K562 (cell line): ENCODE measurements around the gene GPC2. TPM values are rescaled to one million over a fixed set of nuclear protein-coding genes. Genes with fewer than 3 reads are reported as not detected.
A peak's percentile ranks its signal among the peaks of the same experiment; 100 is the strongest.

Experiments
- BHLHE40 ChIP-seq: IDR thresholded peaks from 2 replicates; pipeline ENCODE4 v1.6.1; 2011; ENCODE audit warnings: low read length, improper control_type of control experiment
- CBFB ChIP-seq: sonication (generic); formaldehyde crosslinking; IDR thresholded peaks from 2 replicates; pipeline ENCODE4 v1.4.0; 2020; ENCODE audit warnings: mild to moderate bottlenecking, missing genetic modification reagents
- CBX5 ChIP-seq: IDR thresholded peaks from 2 replicates; pipeline ENCODE4 v1.6.1; 2014; ENCODE audit warnings: low read depth, borderline replicate concordance
- CEBPZ ChIP-seq: fragments of 150-350 bp; IDR thresholded peaks from 2 replicates; pipeline ENCODE4 v1.6.1; 2014; ENCODE audit warnings: low read depth, mild to moderate bottlenecking, low read length, borderline replicate concordance
- CUX1 ChIP-seq: fragments of 200-800 bp; sonication (Bioruptor generic); IDR thresholded peaks from 2 replicates; pipeline ENCODE4 v1.6.1; 2016; ENCODE audit warnings: missing genetic modification characterization, missing compliant biosample characterization
- HES1 ChIP-seq: fragments of 450-650 bp; IDR thresholded peaks from 2 replicates; pipeline ENCODE4 v1.6.1; 2016; ENCODE audit warnings: low read depth, mild to moderate bottlenecking, moderate library complexity
- JUNB ChIP-seq: fragments of 450-650 bp; formaldehyde crosslinking; conservative IDR thresholded peaks from 2 replicates; pipeline ENCODE4 v1.4.0; 2020; ENCODE audit warnings: mild to moderate bottlenecking
- KLF1 ChIP-seq: fragments of 450-650 bp; IDR thresholded peaks from 2 replicates; pipeline ENCODE4 v1.6.1; 2016; ENCODE audit warnings: missing genetic modification characterization, missing compliant biosample characterization
- MAX ChIP-seq: sonication (generic); formaldehyde crosslinking; IDR thresholded peaks from 2 replicates; pipeline ENCODE4 v1.9.0; 2022; ENCODE audit warnings: mild to moderate bottlenecking, missing genetic modification reagents
- MEF2A ChIP-seq: IDR thresholded peaks from 2 replicates; pipeline ENCODE4 v1.6.1; 2011; ENCODE audit warnings: low read depth, mild to moderate bottlenecking, low read length, moderate library complexity; ENCODE audit not compliant: control insufficient read depth
- NR2C2 ChIP-seq, 2 experiments: fragments of 200-800 bp in 1 of 2; sonication (Bioruptor generic) in 1 of 2; sonication (generic) in 1 of 2; formaldehyde crosslinking in 1 of 2; IDR thresholded peaks; 2 replicates each; pipeline versions ENCODE4 v1.6.1 to v1.8.0; 2016 to 2022; ENCODE audit warnings: mild to moderate bottlenecking in 1 of 2, missing compliant biosample characterization in 1 of 2, missing genetic modification characterization in 1 of 2, missing genetic modification reagents in 1 of 2
- PHF8 ChIP-seq: fragments of 200-600 bp; sonication (generic); IDR thresholded peaks from 2 replicates; pipeline ENCODE4 v1.6.1; 2012; ENCODE audit warnings: mixed run types, mild to moderate bottlenecking, inconsistent platforms, low read length, moderate library complexity, borderline replicate concordance
- RNF2 ChIP-seq: sonication (generic); IDR thresholded peaks from 2 replicates; pipeline ENCODE4 v1.6.1; 2016
- SMAD2 ChIP-seq: fragments of 150-350 bp; IDR thresholded peaks from 2 replicates; pipeline ENCODE4 v1.6.1; 2014; ENCODE audit warnings: low read depth, mild to moderate bottlenecking, low read length
- ZNF217 ChIP-seq: sonication (generic); formaldehyde crosslinking; IDR thresholded peaks from 2 replicates; pipeline ENCODE4 v1.8.0; 2022; ENCODE audit warnings: mild to moderate bottlenecking, missing genetic modification reagents
- ZNF263 ChIP-seq: sonication (generic); formaldehyde crosslinking; IDR thresholded peaks from 2 replicates; pipeline ENCODE4 v1.8.0; 2022; ENCODE audit warnings: mild to moderate bottlenecking, missing genetic modification reagents, borderline replicate concordance
- ZNF395 ChIP-seq: fragments of 200-800 bp; sonication (Bioruptor generic); IDR thresholded peaks from 2 replicates; pipeline ENCODE4 v1.6.1; 2017; ENCODE audit warnings: missing genetic modification characterization, missing compliant biosample characterization
- polyA plus RNA-seq, 8 experiments: library from polyadenylated mRNA; depleted of rRNA in 4 of 8; stranded (reverse) in 5 of 8; unstranded in 3 of 8; fragments of >200 nt; fragmentation: Nextera tagmentation in 2 of 8; fragmentation: Illumina TruSeq in 1 of 8; extraction: Ambion mirVana in 2 of 8; extraction: Trizol in 1 of 8; gene quantifications; 2 replicates each; pipeline versions ENCODE4 v1.2.1 to v1.2.3, GENCODE V29; 2011 to 2014; ENCODE audit warnings: inconsistent platforms in 1 of 8, missing spikeins in 1 of 8
- total RNA-seq, 7 experiments: library from RNA; depleted of rRNA in 6 of 7; stranded (reverse); fragments of >200 nt in 6 of 7; fragmentation: Illumina TruSeq in 2 of 7; extraction: Trizol in 2 of 7; gene quantifications; 2 replicates each; pipeline versions ENCODE4 v1.2.1 to v1.2.3, GENCODE V29; 2011 to 2021; ENCODE audit warnings: low replicate concordance in 1 of 7

The GPC2 gene
- total and polyA plus RNA-seq, 9 of the 15 experiments (the other 6 are each of a cell fraction or from before 2014, with no cell fraction given): 0.06 to 7.7 (median 1.4) TPM; not detected in 1

GRCh38 chr7:100167912-100168323 lies 9.3 kb downstream of the GPC2 start (continued):
- TF ChIP-seq CUX1: no peak
- TF ChIP-seq ZNF395: 0 out of 2 replicates have a peak, but pooled peaks have one; percentile 40
- no peak for TF ChIP-seq CBFB (CRISPR knock-in tag)
- TF ChIP-seq MAX (CRISPR knock-in tag): 0 out of 2 replicates have a peak, but pooled peaks have one; percentile 26
- TF ChIP-seq ZNF217 (CRISPR knock-in tag): no peak
- no peak for TF ChIP-seq HES1
- no peak for TF ChIP-seq SMAD2
- TF ChIP-seq MEF2A: no peak
- TF ChIP-seq KLF1 (tag): peak; percentile 32; the same call in 1 of the 2 replicates
- TF ChIP-seq NR2C2 (CRISPR knock-in tag; IDR thresholded peaks at IDR 0.05): no peak
- peak; percentile 39; the same call in 1 of the 2 replicates for TF ChIP-seq NR2C2 (tag; IDR thresholded peaks at IDR 0.05)
- no peak for TF ChIP-seq CEBPZ
- TF ChIP-seq CBX5: no peak
- TF ChIP-seq ZNF263: 0 out of 2 replicates have a peak, but pooled peaks have one; percentile 50
- TF ChIP-seq BHLHE40: peak; percentile 47
- TF ChIP-seq JUNB (CRISPR knock-in tag): no peak
- TF ChIP-seq PHF8: peak; percentile 29; the same call in 1 of the 2 replicates
- TF ChIP-seq RNF2: peak; percentile 50; the same call in 1 of the 2 replicates
